ENCODE data around the gene CPPED1.

- TF ChIP-seq CTCF (IDR thresholded peaks at IDR 0.05): no peak
- no peak for TF ChIP-seq POLR2A (IDR thresholded peaks at IDR 0.05)
Measured at GRCh38 chr16:12611916-12612597, 191.6 kb downstream of the CPPED1 start.
